Endothelial cell of hepatic sinusoid (primary cell): ENCODE measurements around the gene CNTFR.
"Not testable (repeated sequence)": the region's sequence is repeated elsewhere in the genome, so short reads cannot be mapped to it uniquely, and the experiment has no call there.

Source experiments
- in situ Hi-C: cut with HindIII; loops from 2 replicates; pipeline ENCODE4 v1.10.0; 2017; ENCODE audit warnings: low sequenced_read_pairs

CNTFR gene

DNA sequence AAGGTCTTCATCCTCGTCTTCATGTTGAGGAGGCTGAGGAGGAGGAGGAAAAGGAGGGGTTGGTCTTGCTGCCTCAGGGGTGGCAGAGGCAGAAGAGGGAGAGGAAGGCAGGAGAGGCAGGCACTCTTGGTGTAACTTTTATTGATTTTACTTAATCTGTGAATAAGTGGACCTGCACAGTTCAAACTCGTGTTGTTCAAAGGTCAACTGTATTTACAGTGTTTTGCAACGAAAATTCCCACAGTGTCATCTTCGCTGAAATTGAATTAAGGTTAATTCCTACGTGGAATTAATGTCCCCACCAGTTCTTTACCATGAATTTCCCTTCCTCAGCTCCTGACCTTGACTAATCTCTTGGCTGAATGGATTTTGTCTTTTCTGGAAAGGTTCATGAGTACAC is 45.5 kb downstream of the CNTFR start:
- in situ Hi-C loops, result no loop called here

DNA sequence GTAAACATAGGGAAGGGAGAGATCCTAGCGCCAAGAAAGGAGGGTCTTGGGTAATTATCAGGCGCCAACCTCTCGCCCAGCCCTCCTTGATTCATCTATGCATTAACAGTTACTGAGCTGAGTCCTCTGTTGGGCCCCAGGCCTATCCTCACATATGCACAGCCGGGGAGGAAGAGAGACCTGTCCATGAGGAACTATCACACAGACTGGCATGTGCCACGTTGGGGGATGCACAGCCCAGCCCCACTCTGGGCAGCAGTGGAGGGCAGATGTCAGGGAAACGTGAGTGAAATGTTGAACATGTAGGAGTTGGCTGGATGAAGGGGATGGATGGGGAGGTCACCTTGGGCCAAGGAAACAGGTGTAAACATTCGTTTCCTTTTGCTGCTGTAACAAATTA is 48.0 kb downstream of the CNTFR start:
- in situ Hi-C loops, result no loop called here

DNA sequence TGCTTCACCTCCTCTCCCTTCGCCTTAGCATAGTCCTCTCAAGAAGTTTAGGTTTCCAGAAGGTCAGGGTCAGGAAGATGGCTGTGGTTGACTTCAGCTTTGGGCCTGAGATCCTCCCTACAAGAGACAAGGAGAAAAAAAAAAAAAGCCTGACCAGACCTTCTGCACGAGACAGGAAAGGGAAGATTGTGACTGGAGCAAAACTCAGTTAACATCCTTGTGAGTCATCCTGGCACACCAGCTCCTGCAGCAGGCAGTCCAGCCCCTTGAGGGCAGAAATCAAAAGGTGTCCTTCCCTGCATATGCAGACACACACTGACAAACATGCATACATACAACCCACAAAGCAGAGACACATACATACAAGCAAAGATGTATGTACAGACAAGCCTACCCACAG is 48.7 kb downstream of the CNTFR start:
- in situ Hi-C loops, result no loop called here

- in situ Hi-C loops, result no loop called here
Measured at GRCh38 chr9:34536685-34537084, 52.8 kb downstream of the CNTFR start.

- in situ Hi-C loops, result not testable (repeated sequence)
Measured at GRCh38 chr9:34532041-34532440, 57.5 kb downstream of the CNTFR start.

DNA sequence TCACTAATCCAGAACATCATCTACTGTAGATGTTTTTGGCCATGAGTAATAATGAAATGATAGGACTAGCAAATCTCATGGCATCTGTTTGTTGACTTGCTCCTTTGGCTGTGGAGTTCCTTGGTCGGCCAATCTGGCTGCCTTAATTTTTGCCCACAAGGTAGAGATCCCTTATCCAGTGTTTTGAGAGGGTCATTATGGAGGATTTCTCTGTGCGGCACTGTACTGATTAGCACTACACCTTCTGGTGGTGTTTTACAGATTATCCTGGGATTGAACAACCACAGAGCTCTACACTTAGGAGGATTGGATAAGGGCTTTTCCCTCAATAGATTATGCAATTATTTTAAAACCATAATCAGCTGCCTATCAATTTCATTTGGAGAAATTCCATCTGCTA is 63.5 kb downstream of the CNTFR start:
- in situ Hi-C loops, result no loop called here

DNA sequence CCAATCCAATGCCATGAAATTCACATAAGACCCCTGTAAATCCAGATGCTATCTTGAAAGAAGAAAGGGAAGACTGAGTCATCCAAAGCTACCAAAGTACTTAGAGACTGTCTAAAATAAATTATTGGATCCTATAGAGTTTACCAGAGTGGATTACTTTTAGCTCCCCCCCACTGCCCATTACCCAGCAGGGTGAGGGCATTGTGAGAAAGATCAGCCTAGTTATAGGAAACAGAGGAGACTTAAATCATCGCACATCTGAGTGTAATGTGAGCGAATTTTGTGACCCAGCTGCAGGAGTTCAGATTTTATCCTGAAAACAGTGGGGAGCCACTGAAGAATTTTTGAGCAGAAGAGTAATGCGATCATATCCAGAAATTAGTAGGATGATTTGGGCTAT is 65.2 kb downstream of the CNTFR start:
- in situ Hi-C loops, result no loop called here

DNA sequence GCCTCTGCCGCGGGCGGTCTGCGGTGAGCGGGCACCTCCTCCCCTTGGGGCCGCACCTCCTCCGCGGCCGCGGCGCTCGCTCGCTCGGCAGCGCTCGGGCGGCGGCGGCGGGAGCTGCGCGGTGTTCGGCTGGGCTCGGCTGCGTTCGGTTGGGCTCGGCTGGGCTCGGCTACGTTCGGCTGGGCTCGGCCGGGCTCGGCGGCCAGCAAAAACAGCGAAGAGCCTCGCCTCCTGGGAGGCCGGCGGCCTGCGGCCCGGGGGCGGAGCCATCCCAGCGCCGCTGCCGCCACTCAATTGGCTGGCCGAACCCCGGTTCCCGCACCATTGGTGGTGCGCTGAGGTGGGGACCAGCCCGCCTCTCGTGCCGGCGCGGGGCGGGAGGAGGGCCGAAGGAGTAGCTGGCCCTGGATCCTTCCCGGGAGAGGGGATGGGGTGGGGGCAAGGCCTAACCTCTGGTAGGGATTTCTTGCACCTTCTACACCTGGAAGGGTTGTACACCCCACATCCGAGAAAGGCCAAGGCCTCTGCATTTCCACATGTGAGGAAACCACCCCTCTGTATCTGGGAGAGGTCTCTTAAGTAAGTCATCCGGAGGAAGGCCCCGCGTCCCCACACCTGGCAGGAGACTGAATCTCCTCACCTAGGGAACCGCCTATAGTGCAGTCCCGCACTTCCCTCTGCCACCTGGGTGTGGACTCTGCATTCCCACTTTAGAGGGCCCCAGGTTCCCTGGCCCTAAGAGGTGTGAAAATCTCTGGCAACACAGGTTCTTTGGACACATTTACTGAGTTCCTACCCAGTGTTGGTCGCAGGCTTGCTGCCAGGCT is 66.3 kb downstream of the CNTFR start, which contains the start of gene ENHO:
TSS of gene ENHO (minus strand) at position 20 of the 827 bp plus-strand sequence. CDS start 1,295 bp downstream, outside the sequence.
- in situ Hi-C loops, result no loop called here

DNA sequence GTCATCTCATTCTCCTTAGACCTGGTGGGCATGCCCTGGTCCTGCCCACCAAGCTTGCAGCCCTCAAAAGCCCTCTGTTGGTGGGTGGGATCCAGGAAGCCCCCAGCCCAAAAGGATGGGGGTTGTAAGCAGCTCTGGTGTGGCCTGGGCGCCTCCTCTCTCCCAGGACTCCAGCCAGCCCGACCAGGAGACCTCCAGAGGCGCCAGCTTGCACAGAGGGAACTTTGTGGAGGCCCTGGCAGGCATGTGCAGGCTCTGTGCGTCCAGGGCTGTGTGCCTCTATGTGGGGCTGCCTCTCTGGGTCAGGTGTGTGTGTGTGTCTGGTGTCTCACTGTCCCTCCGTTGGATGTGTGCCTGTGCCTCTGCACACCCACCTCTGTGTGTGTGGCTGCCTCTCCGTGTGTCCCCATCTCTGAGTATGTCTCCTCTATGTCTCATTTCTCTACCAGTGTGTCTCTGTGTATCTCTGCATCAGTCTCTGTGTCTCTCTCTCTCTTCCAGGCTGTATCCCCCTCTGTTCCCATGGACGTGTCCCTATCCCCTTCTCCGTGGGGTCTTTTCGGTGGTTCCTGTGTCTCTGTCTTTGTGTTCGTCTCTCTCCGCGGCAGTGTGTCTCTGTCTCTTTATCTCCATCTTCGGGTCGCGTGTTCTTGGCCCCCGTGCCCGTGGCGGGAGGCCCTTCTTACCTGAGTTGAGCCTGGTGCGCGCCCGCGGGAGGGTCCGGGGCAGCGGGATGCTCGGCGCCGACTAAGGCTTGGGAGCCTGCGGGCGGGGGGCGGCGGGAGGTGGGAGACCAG is 67.2 kb downstream of the CNTFR start:
- in situ Hi-C loops, result no loop called here

DNA sequence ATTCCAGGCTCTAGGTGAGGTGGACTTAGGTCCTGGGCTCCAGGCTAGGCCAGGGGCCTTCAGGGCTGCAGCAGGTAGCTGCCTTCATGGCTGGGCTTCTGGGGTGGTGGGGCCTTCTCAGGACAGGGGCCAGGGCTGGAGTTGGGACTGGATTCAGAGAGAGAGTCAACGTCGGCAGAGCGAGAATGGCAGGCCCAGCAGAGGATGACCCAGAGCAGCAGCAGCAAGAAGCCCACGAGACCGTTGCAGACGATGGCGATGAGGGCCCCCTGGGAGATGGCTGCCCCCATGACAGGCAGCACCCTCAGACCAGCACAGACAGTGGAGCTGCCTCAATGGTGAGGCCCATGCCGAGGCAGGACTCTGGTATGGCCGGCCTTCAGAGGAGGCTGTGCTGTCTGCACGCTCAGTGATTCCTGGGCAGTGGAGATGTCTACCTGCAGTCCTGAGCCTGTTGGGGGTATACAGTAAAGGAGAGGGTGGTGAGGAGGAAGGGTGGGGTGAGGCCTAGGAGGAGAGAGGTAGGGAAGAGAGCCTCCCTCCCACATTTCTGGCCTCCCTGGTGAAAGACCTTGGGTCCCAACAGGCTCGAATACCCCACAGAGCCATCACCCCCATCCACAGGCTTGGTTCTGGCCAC is 68.0 kb downstream of the CNTFR start:
- in situ Hi-C loops, result no loop called here

GRCh38 chr9:34520505-34521385 is 68.8 kb downstream of the CNTFR start:
- in situ Hi-C loops, result no loop called here

GRCh38 chr9:34520096-34520495 is 69.4 kb downstream of the CNTFR start:
- in situ Hi-C loops, result no loop called here

- in situ Hi-C loops, result no loop called here
Measured at GRCh38 chr9:34519321-34520020, 70.1 kb downstream of the CNTFR start.

DNA sequence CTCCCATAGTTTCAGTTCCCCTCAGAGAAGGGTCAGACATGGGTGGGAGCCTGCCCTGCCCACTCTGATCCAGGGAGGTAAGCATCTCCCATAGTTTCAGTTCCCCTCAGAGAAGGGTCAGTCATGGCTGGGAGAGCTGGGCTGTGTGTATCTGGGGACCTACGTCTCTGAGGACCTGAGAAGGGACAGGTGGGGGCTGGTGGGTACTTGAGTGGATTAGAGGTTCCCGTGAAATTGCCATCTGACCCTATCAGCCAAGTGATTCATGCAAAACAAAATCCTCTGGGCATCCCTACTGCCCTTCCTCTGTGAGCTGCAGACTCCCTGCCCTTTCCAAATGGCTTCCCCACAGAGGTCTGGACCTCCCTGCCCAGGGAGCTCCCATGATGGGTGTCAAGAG is 70.6 kb downstream of the CNTFR start:
- in situ Hi-C loops, result no loop called here

DNA sequence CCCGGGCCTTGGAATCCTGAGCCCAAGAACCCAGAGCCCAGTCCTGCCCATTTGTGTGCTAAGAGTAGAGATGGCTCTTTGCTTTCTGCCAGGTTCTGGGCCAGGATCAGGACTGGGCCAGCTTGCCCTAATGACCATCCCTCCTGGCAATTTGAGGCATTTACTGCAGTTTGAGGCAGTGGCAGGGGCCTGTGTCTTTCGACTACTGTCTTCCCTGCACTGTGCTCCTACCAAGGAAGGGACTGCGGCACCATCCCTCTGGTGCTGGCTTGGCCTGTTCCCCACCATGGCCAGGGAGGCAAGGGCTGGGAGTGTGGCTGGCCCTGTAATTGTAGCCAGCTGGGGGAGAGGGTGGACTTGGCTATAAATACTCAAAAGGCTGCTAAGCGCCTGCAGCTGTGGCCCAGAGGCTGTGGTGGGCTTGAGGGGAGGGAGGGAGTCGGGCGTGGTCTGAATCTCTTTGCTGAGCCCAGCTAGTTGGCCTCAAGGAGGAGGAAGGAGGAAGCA is 71.4 kb downstream of the CNTFR start:
- in situ Hi-C loops, result no loop called here

DNA sequence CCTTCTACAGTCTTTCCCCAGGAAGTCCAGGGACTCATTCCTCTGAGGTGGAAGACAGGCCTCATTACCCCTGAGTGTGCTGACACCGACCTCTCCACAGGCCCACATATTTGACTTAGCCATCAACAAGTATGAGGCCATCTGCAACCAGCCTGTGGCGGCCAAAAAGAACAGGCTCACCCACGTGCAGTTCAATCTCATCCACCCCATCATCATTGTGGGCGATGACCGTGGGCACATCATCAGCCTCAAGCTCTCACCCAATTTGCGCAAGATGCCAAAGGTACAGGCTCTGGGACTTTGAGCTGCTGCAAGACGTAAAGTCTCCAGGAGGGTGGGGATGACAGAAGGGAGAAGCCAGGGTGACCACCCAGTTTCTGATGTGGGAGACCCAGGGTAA is 72.3 kb downstream of the CNTFR start:
- in situ Hi-C loops, result no loop called here

DNA sequence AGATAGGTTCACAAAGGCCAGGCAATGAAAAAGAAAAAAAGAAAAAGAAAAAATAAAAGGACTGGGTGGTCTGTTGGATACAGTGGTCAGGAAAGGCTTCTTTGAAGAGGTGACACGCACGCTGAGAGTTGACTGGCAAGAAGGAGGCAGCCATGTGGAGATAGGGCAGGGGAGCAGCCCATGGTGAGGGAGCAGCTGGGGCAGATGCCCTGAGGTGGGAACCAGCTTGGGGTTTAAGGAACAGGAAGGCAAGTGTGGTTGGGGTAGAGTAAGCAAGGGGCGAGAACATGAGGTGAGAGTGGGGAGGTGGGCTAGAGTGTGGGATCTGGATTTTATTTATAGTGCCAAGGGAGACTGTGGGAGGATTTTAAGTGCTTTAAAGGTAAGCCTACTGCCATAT is 73.6 kb downstream of the CNTFR start:
- in situ Hi-C loops, result no loop called here

- in situ Hi-C loops, result loop anchor here (5.0 kb wide), 2 partner anchors 53 to 67 kb away; no protein-coding TSS in a partner anchor
Measured at GRCh38 chr9:34514816-34515215, 74.7 kb downstream of the CNTFR start.

DNA sequence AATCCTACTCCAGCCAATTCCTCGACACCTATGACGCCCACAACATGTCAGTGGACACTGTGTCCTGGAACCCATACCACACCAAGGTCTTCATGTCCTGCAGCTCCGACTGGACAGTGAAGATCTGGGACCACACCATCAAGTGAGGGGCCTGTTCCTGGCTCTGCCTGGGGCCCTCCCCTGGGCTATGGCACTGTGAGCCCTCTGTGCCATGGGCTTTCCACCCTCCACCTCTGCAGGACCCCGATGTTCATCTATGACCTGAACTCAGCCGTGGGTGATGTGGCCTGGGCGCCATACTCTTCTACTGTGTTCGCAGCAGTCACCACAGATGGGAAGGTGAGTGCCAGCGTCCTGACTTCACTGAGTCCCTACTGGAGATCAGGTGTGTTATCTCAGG is 75.1 kb downstream of the CNTFR start:
- in situ Hi-C loops, result loop anchor here (5.0 kb wide), 2 partner anchors 52 to 68 kb away; no protein-coding TSS in a partner anchor
